ENCODE data around the gene CFAP126. TPM values are rescaled to one million over a fixed set of nuclear protein-coding genes. Genes with fewer than 3 reads are reported as not detected.

Gene CFAP126
- total RNA-seq, 1 experiment from 2014 or later: 1.5 TPM

GRCh38 chr1:161388639-161389038 lies 21.0 kb upstream of the CFAP126 start:
- POLR2A ChIA-PET (ENCODE audit: unreplicated experiment): no interaction called here
- H3F3A ChIP-seq (ENCODE audit: insufficient read depth, low read depth): peaks cover 16% of the 10 kb centered on the region; the same call in 1 of the 2 replicates
- no peaks in the 10 kb centered on the region for H4K20me1 ChIP-seq (ENCODE audit: insufficient read depth)
- no peak for DNase-seq
- no peaks in the 10 kb centered on the region for H3K79me2 ChIP-seq (ENCODE audit: low read depth)
- intact Hi-C loops (cut with micrococcal nuclease; ENCODE audit: unreplicated experiment): no loop called here
- CTCF ChIA-PET: no interaction called here
- no peaks in the 10 kb centered on the region for H3K9me3 ChIP-seq (ENCODE audit: insufficient read depth, low read depth)
- no peak overlapping the region; the same call in 1 of the 2 replicates for H3K4me3 ChIP-seq
- BruUV-seq (replicated peaks): no TSS peak
- H3K9me2 ChIP-seq (ENCODE audit: insufficient read depth): no peaks in the 10 kb centered on the region
- H2AFZ ChIP-seq: no peak overlapping the region
- H3K36me3 ChIP-seq (ENCODE audit: low read depth): no peaks in the 10 kb centered on the region
- H3K4me1 ChIP-seq (replicated peaks; ENCODE audit: insufficient read depth): peaks cover 18% of the 10 kb centered on the region
- H3K4me2 ChIP-seq: peak overlapping the region; percentile 88; the same call in 1 of the 2 replicates
- TF ChIP-seq CTCF (conservative IDR thresholded peaks at IDR 0.05) (no peak), EZH2 (IDR thresholded peaks at IDR 0.05; ENCODE audit: low read depth) (no peak)
- H3K27me3 ChIP-seq (ENCODE audit: insufficient read depth, low read depth): no peaks in the 10 kb centered on the region
- H3K27ac ChIP-seq: no peak overlapping the region

GRCh38 chr1:161382214-161383019 lies 14.7 kb upstream of the CFAP126 start:
- intact Hi-C loops (cut with micrococcal nuclease; ENCODE audit: unreplicated experiment): loop anchor here (1.0 to 5.0 kb wide), 4 partner anchors 156 to 700 kb away; partner anchors contain the start of gene TOMM40L
- CTCF ChIA-PET: interaction anchor here (0.5 to 1.5 kb wide), 9 partner anchors 17 to 699 kb away, joined by 3 to 9 read pairs (median 4); partner anchors contain the start of gene TOMM40L
- H2AFZ ChIP-seq: peak overlapping the region; percentile 66
- H4K20me1 ChIP-seq (ENCODE audit: insufficient read depth): no peaks in the 10 kb centered on the region
- peaks cover 26% of the 10 kb centered on the region; the same call in 1 of the 2 replicates for H3F3A ChIP-seq (ENCODE audit: insufficient read depth, low read depth)
- H3K9me2 ChIP-seq (ENCODE audit: insufficient read depth): no peaks in the 10 kb centered on the region
- peak overlapping the region; percentile 79 for H3K4me2 ChIP-seq
- no TSS peak for BruUV-seq (replicated peaks)
- H3K36me3 ChIP-seq (ENCODE audit: low read depth): no peaks in the 10 kb centered on the region
- H3K4me1 ChIP-seq (replicated peaks; ENCODE audit: insufficient read depth): peaks cover 23% of the 10 kb centered on the region
- H3K4me3 ChIP-seq: peak overlapping the region; percentile 28; the same call in 1 of the 2 replicates
- DNase-seq: peak in 1 of 2 experiments; percentile 78
- no peaks in the 10 kb centered on the region for H3K9me3 ChIP-seq (ENCODE audit: insufficient read depth, low read depth)
- H3K27ac ChIP-seq: peak overlapping the region; percentile 72
- H3K27me3 ChIP-seq (ENCODE audit: insufficient read depth, low read depth): no peaks in the 10 kb centered on the region
- POLR2A ChIA-PET (ENCODE audit: unreplicated experiment): interaction anchor here (0.6 to 0.7 kb wide), 2 partner anchors 171 to 203 kb away, joined by 3 to 4 read pairs; no protein-coding TSS in a partner anchor
- H3K79me2 ChIP-seq (ENCODE audit: low read depth): no peaks in the 10 kb centered on the region
- TF ChIP-seq EZH2 (IDR thresholded peaks at IDR 0.05; ENCODE audit: low read depth) (no peak), CTCF (conservative IDR thresholded peaks at IDR 0.05) (peak; percentile 83)

GRCh38 chr1:161381707-161382106 lies 14.0 kb upstream of the CFAP126 start:
- intact Hi-C loops (cut with micrococcal nuclease; ENCODE audit: unreplicated experiment): loop anchor here (1.0 to 5.0 kb wide), 4 partner anchors 155 to 699 kb away; partner anchors contain the start of gene TOMM40L
- Histone ChIP-seq H3K79me2 (ENCODE audit: low read depth) (no peaks in the 10 kb centered on the region), H3K9me3 (ENCODE audit: insufficient read depth, low read depth) (no peaks in the 10 kb centered on the region), H3K4me1 (replicated peaks; ENCODE audit: insufficient read depth) (peaks cover 23% of the 10 kb centered on the region), H3F3A (ENCODE audit: insufficient read depth, low read depth) (peaks cover 22% of the 10 kb centered on the region; the same call in 1 of the 2 replicates), H3K9me2 (ENCODE audit: insufficient read depth) (no peaks in the 10 kb centered on the region), H3K27ac (no peak overlapping the region), H2AFZ (no peak overlapping the region; the same call in 1 of the 2 replicates), H4K20me1 (ENCODE audit: insufficient read depth) (no peaks in the 10 kb centered on the region), H3K36me3 (ENCODE audit: low read depth) (no peaks in the 10 kb centered on the region), H3K4me3 (no peak overlapping the region), H3K4me2 (no peak overlapping the region), H3K27me3 (ENCODE audit: insufficient read depth, low read depth) (no peaks in the 10 kb centered on the region)
- TF ChIP-seq CTCF (conservative IDR thresholded peaks at IDR 0.05) (no peak), EZH2 (IDR thresholded peaks at IDR 0.05; ENCODE audit: low read depth) (no peak)
- no TSS peak for BruUV-seq (replicated peaks)
- POLR2A ChIA-PET (ENCODE audit: unreplicated experiment): interaction anchor here (0.7 kb wide), 1 partner anchor 202 kb away, joined by 3 read pairs; no protein-coding TSS in a partner anchor
- no peak for DNase-seq
- CTCF ChIA-PET: interaction anchor here (0.5 to 1.5 kb wide), 6 partner anchors 18 to 698 kb away, joined by 3 to 9 read pairs (median 4); partner anchors contain the start of gene TOMM40L

All from PC-9 (cell line).